ENCODE data around the gene GNGT1.

DNA sequence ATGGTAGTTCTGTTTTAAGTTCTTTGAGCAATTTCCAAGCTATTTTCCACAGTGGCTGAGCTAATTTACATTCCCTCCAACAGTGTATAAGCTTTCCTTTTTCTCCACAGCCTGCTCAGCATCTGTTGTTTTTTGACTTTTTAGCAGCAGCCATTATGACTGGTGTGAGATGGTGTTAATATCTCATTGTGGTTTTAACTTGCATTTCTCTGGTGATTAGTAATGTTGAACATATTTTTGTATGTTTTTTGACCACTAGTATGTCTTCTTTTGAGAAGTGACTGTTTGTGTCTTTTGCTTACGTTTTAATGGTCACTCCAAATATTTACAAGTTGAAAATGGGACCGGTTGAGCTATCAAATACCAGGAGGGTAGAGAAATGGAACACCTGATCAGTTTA is 35.6 kb downstream of the GNGT1 start:
- TF ChIP-seq, protein P1, sequence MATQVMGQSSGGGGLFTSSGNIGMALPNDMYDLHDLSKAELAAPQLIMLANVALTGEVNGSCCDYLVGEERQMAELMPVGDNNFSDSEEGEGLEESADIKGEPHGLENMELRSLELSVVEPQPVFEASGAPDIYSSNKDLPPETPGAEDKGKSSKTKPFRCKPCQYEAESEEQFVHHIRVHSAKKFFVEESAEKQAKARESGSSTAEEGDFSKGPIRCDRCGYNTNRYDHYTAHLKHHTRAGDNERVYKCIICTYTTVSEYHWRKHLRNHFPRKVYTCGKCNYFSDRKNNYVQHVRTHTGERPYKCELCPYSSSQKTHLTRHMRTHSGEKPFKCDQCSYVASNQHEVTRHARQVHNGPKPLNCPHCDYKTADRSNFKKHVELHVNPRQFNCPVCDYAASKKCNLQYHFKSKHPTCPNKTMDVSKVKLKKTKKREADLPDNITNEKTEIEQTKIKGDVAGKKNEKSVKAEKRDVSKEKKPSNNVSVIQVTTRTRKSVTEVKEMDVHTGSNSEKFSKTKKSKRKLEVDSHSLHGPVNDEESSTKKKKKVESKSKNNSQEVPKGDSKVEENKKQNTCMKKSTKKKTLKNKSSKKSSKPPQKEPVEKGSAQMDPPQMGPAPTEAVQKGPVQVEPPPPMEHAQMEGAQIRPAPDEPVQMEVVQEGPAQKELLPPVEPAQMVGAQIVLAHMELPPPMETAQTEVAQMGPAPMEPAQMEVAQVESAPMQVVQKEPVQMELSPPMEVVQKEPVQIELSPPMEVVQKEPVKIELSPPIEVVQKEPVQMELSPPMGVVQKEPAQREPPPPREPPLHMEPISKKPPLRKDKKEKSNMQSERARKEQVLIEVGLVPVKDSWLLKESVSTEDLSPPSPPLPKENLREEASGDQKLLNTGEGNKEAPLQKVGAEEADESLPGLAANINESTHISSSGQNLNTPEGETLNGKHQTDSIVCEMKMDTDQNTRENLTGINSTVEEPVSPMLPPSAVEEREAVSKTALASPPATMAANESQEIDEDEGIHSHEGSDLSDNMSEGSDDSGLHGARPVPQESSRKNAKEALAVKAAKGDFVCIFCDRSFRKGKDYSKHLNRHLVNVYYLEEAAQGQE (IDR thresholded peaks at IDR 0.05; ENCODE audit: insufficient replicate concordance, low read depth), result no peak
- TF ChIP-seq, protein P2, sequence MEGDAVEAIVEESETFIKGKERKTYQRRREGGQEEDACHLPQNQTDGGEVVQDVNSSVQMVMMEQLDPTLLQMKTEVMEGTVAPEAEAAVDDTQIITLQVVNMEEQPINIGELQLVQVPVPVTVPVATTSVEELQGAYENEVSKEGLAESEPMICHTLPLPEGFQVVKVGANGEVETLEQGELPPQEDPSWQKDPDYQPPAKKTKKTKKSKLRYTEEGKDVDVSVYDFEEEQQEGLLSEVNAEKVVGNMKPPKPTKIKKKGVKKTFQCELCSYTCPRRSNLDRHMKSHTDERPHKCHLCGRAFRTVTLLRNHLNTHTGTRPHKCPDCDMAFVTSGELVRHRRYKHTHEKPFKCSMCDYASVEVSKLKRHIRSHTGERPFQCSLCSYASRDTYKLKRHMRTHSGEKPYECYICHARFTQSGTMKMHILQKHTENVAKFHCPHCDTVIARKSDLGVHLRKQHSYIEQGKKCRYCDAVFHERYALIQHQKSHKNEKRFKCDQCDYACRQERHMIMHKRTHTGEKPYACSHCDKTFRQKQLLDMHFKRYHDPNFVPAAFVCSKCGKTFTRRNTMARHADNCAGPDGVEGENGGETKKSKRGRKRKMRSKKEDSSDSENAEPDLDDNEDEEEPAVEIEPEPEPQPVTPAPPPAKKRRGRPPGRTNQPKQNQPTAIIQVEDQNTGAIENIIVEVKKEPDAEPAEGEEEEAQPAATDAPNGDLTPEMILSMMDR (IDR thresholded peaks at IDR 0.05; ENCODE audit: insufficient read depth, low read length), result no peak
- TF ChIP-seq SPI1 (IDR thresholded peaks at IDR 0.05; ENCODE audit: borderline replicate concordance, low read depth) (no peak), POLR2AphosphoS5 (IDR thresholded peaks at IDR 0.05; ENCODE audit: low read depth) (no peak)
